Duodenal mucosa (tissue), 2 donors: ENCODE results near the gene KLF15.

ENCODE experiments used
- H3K27ac ChIP-seq: one replicate; pipeline ENCODE4 v1.7.0; 2013; ENCODE audit warnings: low read depth, low read length
- H3K27me3 ChIP-seq, 2 donors: one replicate each; pipeline ENCODE4 v1.7.0; 2013; ENCODE audit warnings: low read length in 2 of 2, control low read depth in 1 of 2; ENCODE audit not compliant: insufficient read depth in 2 of 2, control insufficient read depth in 1 of 2
- H3K36me3 ChIP-seq, 2 donors: one replicate each; pipeline ENCODE4 v1.7.0; 2013; ENCODE audit warnings: low read length in 2 of 2, control low read depth in 1 of 2; ENCODE audit not compliant: insufficient read depth in 2 of 2, control insufficient read depth in 1 of 2
- H3K4me1 ChIP-seq, 2 donors: one replicate each; pipeline ENCODE4 v1.7.0; 2013; ENCODE audit warnings: low read length in 2 of 2, control low read depth in 1 of 2; ENCODE audit not compliant: insufficient read depth in 2 of 2, control insufficient read depth in 1 of 2
- H3K4me3 ChIP-seq, 2 donors: one replicate each; pipeline ENCODE4 v1.7.0; 2013; ENCODE audit warnings: low read length in 2 of 2, low read depth in 1 of 2
- H3K9ac ChIP-seq, 2 donors: one replicate each; pipeline ENCODE4 v1.7.0; 2013; ENCODE audit warnings: low read length in 2 of 2, low read depth in 1 of 2
- H3K9me3 ChIP-seq, 2 donors: one replicate each; pipeline ENCODE4 v1.7.0; 2013; ENCODE audit warnings: low read length in 2 of 2, control low read depth in 1 of 2; ENCODE audit not compliant: control insufficient read depth in 1 of 2

Gene KLF15

DNA sequence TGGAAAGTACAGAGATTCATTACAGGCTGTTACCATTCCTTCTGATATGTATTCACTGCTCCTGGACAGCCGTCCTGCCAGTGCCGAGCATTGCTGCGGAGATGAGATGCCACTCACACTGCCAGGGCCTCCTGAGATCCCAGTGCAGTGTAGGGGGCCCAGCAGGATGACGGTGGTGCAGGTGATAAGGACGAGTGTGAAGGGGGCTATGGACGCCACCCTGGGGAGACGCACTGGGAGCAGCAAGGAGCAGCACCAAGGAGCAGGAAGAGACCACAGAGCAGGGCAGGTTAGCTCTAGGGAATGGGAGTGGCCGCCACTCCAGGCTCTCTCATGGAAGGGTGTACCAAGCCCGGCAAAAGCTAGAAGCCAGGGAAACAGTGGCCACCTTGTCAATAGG lies 4.0 kb upstream of the KLF15 start:
- Histone ChIP-seq H3K9ac (no peak overlapping the region), H3K27me3 (peaks cover 29 to 33% of the 10 kb centered on the region in 2 donors), H3K4me3 (no peak overlapping the region), H3K27ac (no peak overlapping the region), H3K4me1 (peaks cover 4 to 10% of the 10 kb centered on the region in 2 donors), H3K9me3 (no peaks in the 10 kb centered on the region), H3K36me3 (no peaks in the 10 kb centered on the region)

DNA sequence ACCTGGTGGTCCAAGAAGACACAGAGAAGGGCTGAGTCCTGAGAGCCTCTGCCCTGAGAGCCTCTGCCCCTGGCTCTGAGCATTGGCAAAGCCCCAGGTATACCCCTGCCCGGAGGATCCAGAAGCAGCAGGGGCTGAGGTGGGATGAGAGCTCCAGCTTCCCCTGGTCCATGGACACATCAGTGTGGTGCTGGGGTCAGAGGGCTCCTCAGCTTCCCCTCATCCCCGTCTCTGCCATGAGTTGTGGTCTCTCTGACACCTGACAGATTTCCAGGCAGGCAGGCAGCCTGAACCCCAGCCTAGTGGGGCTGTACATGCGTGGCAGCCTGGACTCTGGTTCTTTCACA lies 3.5 kb upstream of the KLF15 start:
- peaks cover 8 to 10% of the 10 kb centered on the region in 2 donors for H3K4me1 ChIP-seq
- no peak overlapping the region for H3K4me3 ChIP-seq
- no peak overlapping the region for H3K27ac ChIP-seq
- H3K27me3 ChIP-seq: peaks cover 33% of the 10 kb centered on the region in 2 donors
- H3K36me3 ChIP-seq: no peaks in the 10 kb centered on the region
- H3K9ac ChIP-seq: no peak overlapping the region
- no peaks in the 10 kb centered on the region for H3K9me3 ChIP-seq

DNA sequence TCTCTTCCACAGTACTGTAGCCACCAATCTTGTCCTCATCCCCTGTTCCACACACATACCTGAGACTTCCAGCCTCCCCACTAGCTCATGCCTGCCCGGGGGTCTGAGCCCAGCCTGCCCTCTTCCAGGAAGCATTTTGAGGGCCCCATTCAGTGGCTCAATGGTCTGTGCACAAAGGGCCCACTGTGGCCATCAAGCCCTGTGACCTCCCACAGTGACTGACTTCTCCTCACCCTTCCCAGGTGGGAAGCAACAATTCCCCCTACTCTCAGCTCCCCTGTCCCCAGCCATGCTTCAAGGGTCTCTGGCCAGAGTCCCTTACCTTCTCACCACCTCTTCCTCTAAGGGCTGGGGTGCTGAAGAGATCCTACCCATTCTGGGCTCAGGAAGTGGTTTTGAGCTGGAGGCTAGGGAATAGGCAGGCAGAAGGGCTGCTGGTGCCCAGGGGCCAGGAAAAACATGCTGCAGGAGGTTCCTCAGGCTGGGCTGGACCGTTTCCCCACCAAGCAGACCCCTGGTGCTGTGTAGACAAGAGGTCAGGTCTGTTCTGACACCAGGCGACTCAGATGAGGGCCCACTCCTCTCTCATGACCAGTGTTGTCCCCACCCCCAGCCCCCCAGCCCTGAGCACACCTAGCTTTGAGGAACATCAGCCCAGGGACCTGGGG lies 3.0 kb upstream of the KLF15 start:
- H3K4me3 ChIP-seq: no peak overlapping the region
- H3K9ac ChIP-seq: no peak overlapping the region
- H3K36me3 ChIP-seq: no peaks in the 10 kb centered on the region
- peaks cover 33 to 35% of the 10 kb centered on the region in 2 donors for H3K27me3 ChIP-seq
- peaks cover 10 to 11% of the 10 kb centered on the region in 2 donors for H3K4me1 ChIP-seq
- no peak overlapping the region for H3K27ac ChIP-seq
- no peaks in the 10 kb centered on the region for H3K9me3 ChIP-seq

DNA sequence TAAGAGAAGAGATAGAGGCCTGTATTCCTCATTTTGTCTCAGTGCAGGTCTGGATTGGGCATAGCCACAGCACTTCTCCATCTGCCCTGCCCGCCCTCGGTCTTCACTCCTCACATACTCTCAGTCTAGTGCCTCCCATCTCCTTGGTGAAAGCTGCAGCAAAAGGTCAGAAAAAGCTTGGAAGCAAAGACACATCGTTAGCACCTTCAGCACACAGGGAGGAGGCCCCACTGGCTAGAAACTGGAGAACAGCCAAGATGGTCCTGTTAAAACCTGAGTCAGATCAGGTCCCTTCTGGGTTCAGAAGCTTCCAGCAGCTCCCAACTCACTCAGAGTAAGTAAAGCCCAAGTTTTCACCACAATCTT lies 1.6 kb upstream of the KLF15 start:
- Histone ChIP-seq H3K9ac (no peak overlapping the region), H3K4me3 (no peak overlapping the region), H3K27ac (no peak overlapping the region), H3K27me3 (peaks cover 33 to 35% of the 10 kb centered on the region in 2 donors), H3K36me3 (no peaks in the 10 kb centered on the region), H3K9me3 (no peaks in the 10 kb centered on the region), H3K4me1 (peaks cover 10 to 11% of the 10 kb centered on the region in 2 donors)

DNA sequence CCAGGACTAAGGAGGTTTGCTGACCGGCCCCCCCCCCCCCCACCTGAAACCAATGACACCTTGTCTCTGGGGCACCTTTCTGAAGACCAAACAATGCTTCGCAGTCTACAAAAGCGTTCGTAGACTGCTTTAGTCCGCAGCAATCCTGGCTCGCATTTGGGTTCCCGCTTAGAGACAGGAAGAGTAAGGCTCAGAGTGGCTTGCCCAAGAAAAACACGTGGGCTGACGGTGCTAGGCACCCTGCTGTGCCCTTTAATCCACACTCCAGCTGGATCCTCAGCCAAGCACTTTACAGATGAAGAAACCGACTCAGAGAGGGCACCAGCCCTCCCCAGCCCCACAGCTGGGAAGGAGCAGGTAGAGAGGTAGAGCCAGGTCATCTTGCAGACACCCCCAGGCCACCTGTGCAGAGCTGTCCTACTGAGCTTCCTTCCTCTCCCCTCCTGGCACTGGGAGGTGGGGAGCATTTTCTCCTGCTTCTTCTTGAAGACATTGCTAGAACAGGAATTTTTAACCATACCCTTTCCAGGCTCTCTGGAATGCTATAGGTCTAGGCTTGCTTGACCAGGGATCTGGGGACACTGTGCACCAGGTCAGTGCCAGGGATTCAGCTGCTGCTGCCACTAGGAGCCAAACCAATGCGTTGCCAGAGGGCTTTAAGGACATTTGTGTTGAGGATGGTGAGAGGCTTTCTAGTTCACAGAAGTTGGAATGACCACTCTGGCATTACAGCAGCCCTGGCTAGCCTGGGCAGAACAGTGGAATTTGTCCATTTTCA lies 1.0 kb upstream of the KLF15 start:
- H3K27me3 ChIP-seq: peaks cover 33 to 35% of the 10 kb centered on the region in 2 donors
- peaks cover 10 to 11% of the 10 kb centered on the region in 2 donors for H3K4me1 ChIP-seq
- H3K9me3 ChIP-seq: no peaks in the 10 kb centered on the region
- no peak overlapping the region for H3K9ac ChIP-seq
- no peak overlapping the region for H3K27ac ChIP-seq
- H3K36me3 ChIP-seq: no peaks in the 10 kb centered on the region
- H3K4me3 ChIP-seq: peak overlapping the region; percentile 67 to 72

DNA sequence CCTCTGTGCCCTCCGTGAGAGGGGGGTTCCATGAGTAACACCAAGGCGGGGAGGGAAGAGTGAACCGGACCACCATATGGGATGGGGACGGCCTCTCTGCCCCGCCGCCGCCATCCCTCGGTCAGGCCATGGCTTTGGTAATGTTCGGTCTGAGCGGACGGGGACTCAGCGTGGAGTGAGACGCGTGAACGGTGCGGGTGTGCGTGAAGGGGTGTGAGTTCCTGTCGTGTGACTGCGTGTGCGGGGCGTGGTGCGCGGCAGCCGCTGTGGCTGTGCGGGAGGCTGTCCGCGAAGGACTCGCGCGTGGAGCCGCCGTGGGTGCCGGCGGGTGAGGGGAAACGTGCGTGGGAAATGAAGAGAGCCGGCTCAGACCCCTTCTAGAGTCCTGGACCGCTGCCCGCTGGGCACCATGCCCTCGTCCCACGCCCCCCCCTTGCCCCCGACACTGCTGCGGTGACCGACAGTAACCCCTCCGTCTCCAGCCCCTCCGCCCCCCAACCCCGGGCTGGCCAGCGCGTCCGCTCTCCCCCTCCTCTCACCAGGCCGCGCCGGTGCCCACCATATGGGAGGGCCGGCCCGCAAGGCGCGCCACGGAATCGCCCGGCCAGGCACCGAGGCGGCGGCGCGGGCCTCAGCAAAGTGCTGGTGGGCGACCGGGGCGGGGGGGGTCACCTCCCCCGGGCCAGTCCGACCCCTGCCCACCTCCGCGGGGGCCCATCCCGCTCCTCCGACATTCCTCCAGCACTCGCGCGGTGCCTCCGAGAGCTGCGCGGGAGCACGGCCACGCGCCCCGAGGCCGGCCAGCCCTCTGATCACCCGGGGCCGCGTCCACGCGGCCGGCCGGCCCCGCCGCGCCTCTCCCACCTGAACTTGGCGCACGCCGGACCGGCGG lies 589 bp downstream of the KLF15 start:
- peak overlapping the region; percentile 78 for H3K27ac ChIP-seq
- no peaks in the 10 kb centered on the region for H3K9me3 ChIP-seq
- peaks cover 33 to 35% of the 10 kb centered on the region in 2 donors for H3K27me3 ChIP-seq
- peak overlapping the region; percentile 79 to 83 for H3K4me3 ChIP-seq
- no peaks in the 10 kb centered on the region for H3K36me3 ChIP-seq
- peaks cover 10 to 11% of the 10 kb centered on the region in 2 donors for H3K4me1 ChIP-seq
- H3K9ac ChIP-seq: peak overlapping the region; percentile 51 to 73

DNA sequence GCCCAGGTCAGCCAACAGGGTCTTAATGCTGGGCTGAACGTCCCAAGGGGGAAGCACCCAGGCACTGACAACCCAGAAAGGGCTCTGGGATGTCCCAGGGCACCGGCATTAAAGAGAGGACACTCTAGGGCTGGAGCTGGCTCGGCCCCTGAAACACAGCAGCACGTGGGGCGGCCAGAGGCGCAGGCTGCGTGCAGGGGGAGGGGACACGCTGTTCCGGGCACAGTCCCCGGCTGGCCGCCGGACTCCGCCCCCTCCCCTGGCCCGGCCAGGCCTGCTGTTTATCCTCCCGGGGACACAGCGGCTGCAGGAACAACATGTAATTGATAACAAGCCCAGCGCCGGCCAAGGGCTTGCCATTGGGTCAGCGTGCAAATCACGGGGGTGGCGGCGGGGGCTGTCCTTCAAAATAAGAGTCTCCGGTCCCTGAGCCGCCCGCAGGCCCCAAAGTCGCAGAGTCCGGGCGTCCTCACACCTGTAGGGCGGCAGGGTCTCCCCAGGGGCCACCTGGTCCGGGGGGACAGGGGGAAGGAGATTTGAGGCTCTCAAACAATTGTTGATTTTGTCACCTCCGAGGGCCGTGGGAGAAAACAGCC lies 1.3 kb downstream of the KLF15 start:
- Histone ChIP-seq H3K9ac (peak overlapping the region; percentile 44 to 73), H3K27ac (peak overlapping the region; percentile 78), H3K36me3 (no peaks in the 10 kb centered on the region), H3K27me3 (peaks cover 27 to 33% of the 10 kb centered on the region in 2 donors), H3K9me3 (no peaks in the 10 kb centered on the region), H3K4me3 (peak overlapping the region; percentile 79 to 83), H3K4me1 (peaks cover 10 to 11% of the 10 kb centered on the region in 2 donors)

DNA sequence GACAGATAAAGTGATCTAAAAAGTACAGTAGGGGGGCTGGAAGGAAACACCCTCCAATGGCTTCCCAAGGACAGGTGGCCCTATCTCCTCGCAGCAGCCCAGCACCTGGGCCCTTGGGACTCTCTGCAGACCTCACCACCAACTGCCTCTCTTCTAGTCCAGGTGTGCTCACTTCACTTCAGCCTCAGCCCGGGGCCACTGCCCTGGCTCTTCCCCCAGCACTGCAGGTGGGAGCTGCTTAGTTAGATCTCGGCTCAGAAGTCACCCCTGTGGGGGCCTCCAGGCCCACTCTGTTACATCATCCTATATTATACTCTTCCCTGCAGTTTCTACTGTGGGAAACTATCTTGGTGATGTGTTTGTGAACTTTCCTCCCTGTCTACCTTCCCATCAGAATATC lies 2.0 kb downstream of the KLF15 start:
- H3K27ac ChIP-seq: peak overlapping the region; percentile 26
- H3K4me3 ChIP-seq: peak overlapping the region; percentile 79 to 83
- no peaks in the 10 kb centered on the region for H3K36me3 ChIP-seq
- H3K27me3 ChIP-seq: peaks cover 20 to 27% of the 10 kb centered on the region in 2 donors
- H3K9ac ChIP-seq: peak overlapping the region in 1 of 2 donors; percentile 42
- H3K9me3 ChIP-seq: no peaks in the 10 kb centered on the region
- H3K4me1 ChIP-seq: peaks cover 10 to 11% of the 10 kb centered on the region in 2 donors

DNA sequence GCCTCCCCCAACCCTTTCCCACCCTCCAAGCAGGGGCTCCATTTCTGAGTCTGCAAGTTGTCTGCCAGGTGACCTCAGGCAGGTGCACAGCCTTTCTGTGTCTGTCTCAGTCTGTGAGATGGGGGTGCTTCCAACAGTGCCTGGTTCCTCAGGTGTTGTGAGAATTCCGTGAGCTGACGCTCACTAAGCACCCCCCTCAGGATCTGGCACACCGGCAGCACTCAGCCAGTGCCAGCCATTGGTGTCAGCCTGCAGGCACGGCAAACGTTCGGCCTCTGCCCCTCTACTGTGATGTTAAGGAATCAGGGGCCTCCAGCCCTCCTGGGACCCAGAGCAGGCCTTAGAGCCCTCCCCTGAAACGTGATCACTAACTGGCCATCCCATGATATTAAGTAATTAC lies 2.4 kb downstream of the KLF15 start:
- Histone ChIP-seq H3K27ac (no peak overlapping the region), H3K9me3 (no peaks in the 10 kb centered on the region), H3K9ac (no peak overlapping the region), H3K27me3 (peaks cover 16 to 22% of the 10 kb centered on the region in 2 donors), H3K4me3 (no peak overlapping the region), H3K36me3 (no peaks in the 10 kb centered on the region), H3K4me1 (peaks cover 10 to 11% of the 10 kb centered on the region in 2 donors)
